Measurements from ENCODE around the gene MAG. TPM values are rescaled to one million over a fixed set of nuclear protein-coding genes. Genes with fewer than 3 reads are reported as not detected.

MAG gene
- total RNA-seq, 1 donor from 2014 or later = not detected

DNA sequence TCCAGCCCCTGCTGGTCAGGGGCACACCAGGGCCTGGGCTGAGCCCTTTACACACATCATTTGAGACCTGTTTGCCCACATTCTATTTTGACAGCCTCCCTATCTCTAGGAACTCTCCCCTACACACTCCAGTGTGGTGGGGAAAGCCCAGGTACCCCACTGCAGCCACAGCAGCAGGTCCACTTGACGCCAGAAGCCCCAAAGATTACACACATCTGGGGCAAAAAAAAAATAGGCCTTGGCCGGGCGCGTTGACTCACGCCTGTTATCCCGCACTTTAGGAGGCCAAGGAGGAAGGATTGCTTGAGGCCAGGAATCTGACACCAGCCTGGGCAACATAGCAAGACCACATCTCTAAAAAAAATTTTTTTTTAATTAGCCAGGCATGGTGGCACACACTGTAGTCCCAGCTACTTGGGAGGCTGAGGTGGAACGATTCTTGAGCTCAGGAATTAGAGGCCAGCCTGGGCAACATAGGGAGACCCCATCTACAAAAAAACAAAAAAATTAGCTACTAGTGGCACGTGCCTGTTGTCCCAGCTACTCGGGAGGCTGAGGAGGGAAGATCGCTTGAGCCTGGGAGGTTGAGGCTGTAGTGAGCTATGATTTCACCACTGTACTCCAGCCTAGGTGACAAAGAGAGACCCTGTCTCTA is 19.0 kb downstream of the MAG start:
- Histone ChIP-seq H3K4me1 (no peaks in the 10 kb centered on the region), H3K27me3 (no peaks in the 10 kb centered on the region), H3K27ac (no peak overlapping the region), H3K4me3 (no peak overlapping the region), H3K9me3 (no peaks in the 10 kb centered on the region), H3K36me3 (no peaks in the 10 kb centered on the region)
- intact Hi-C loops (cut with DNase I) = no loop called here
- DNase-seq (ENCODE audit: low spot score in 2 of 2) = no peak
- TF ChIP-seq, protein P1, sequence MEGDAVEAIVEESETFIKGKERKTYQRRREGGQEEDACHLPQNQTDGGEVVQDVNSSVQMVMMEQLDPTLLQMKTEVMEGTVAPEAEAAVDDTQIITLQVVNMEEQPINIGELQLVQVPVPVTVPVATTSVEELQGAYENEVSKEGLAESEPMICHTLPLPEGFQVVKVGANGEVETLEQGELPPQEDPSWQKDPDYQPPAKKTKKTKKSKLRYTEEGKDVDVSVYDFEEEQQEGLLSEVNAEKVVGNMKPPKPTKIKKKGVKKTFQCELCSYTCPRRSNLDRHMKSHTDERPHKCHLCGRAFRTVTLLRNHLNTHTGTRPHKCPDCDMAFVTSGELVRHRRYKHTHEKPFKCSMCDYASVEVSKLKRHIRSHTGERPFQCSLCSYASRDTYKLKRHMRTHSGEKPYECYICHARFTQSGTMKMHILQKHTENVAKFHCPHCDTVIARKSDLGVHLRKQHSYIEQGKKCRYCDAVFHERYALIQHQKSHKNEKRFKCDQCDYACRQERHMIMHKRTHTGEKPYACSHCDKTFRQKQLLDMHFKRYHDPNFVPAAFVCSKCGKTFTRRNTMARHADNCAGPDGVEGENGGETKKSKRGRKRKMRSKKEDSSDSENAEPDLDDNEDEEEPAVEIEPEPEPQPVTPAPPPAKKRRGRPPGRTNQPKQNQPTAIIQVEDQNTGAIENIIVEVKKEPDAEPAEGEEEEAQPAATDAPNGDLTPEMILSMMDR (IDR thresholded peaks at IDR 0.05) = no peak

DNA sequence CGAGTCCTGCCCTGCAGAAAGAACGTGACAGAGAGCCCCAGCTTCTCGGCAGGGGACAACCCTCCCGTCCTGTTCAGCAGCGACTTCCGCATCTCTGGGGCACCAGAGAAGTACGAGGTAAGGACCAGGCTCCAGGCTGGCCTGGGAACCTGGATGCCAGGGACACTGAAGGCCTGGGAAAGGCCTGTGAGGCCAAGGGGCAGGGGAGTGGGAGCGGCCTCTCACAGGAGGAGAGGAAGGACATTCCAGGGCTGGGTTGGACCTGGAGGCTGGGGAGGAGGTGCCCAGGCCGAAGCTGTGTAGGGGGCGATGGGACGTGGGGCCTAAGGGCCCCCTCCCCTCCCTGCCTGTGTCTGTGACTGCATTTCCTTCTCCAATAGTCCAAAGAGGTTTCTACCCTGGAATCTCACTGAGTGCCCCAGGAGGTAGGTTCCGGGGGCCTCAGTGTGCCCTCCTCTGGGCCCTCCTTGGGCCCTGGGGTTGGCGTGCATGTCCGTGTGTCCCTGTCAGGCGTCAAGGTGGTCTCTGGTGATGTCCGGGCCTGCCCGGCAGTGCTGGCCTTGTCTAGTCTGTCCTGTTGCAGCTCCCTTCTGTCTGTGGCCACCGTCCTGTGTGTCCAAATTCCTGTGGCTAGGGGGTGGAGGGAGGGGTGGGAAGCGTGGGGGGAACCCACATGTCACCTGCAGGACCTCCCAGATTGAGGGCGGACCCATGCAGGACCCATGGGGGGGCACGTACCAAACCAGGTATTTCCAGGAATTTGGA is 20.1 kb downstream of the MAG start:
- Histone ChIP-seq H3K4me3 (no peak overlapping the region), H3K36me3 (no peaks in the 10 kb centered on the region), H3K27ac (no peak overlapping the region), H3K4me1 (no peaks in the 10 kb centered on the region), H3K9me3 (no peaks in the 10 kb centered on the region), H3K27me3 (no peaks in the 10 kb centered on the region)
- DNase-seq (ENCODE audit: low spot score in 2 of 2) = no peak
- intact Hi-C loops (cut with DNase I) = no loop called here
- TF ChIP-seq, protein P1 (IDR thresholded peaks at IDR 0.05) = no peak

DNA sequence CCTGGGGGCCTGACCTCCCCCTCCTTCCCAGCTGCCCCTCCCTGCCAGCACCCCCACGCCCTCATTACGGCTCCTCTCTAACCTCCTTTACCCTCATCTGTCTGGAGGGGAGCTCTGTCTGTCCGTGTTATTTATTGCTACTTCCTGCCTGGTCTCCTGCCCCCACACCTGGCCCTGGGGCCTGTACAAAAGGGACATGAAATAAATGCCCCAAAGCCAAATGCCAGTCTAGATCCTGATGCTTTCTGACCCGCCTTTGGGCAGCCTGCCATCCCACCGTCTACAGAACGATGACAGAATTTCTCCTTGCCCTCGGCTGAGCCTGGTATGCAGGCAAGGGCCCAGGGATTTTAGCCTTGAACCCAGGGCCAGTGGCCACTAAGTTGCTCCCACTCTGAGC is 21.6 kb downstream of the MAG start:
- intact Hi-C loops (cut with DNase I) = no loop called here
- no peaks in the 10 kb centered on the region for H3K4me1 ChIP-seq
- no peaks in the 10 kb centered on the region for H3K36me3 ChIP-seq
- no peak for DNase-seq (ENCODE audit: low spot score in 2 of 2)
- no peaks in the 10 kb centered on the region for H3K9me3 ChIP-seq
- H3K27ac ChIP-seq = no peak overlapping the region
- H3K4me3 ChIP-seq = no peak overlapping the region
- no peaks in the 10 kb centered on the region for H3K27me3 ChIP-seq
- TF ChIP-seq, protein P1 (IDR thresholded peaks at IDR 0.05) = no peak

DNA sequence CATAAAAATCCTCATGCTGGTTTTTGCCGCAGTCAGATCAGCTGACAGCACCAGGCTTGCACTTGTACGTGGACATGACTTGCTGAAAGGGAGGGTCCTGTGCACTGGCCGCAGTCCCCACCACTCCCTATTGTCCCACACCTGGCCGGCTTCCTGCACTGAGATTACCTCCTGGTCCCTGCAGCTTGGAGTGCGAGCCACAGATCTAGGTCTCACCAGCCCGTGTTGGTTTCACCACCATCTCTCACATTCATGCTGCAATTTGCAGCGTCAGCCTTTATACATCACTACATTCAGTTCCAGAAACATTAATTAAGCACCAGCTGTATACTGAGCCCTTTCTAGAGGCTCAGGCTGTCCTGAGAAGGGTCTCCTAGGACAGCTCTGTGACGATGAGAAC is 22.1 kb downstream of the MAG start:
- intact Hi-C loops (cut with DNase I) = no loop called here
- H3K27ac ChIP-seq = no peak overlapping the region

DNA sequence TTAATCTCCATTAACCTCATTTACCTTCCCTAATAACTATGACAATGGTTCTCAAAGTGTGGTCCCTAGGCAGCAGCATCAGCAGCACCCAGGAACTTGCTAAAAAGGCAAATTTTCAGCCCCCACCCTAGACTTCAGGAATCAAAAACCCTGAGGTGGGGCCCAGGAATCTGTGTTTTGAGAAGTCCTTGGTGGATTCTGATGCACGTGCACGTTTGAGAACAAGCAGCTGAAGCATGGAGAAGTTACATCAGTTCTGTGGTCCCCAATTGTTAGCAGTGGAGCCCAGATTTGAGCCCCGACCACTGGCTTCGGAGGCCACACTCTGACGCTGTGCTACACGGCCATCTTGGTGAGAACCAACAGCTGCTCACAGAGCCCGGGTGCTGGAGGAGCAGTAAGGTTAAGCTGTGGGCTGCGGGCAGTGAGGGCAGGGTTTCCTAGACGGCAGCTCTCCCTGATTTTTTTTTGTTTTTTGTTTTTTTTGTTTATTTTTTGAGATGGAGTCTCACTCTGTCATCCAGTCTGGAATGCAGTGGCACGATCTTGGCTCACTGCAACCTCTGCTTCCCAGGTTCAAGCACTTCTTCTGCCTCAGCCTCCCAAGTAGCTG is 23.0 kb downstream of the MAG start:
- Histone ChIP-seq H3K27ac (no peak overlapping the region), H3K27me3 (no peaks in the 10 kb centered on the region), H3K36me3 (no peaks in the 10 kb centered on the region), H3K4me3 (no peak overlapping the region), H3K9me3 (no peaks in the 10 kb centered on the region), H3K4me1 (no peaks in the 10 kb centered on the region)
- TF ChIP-seq, protein P1 (IDR thresholded peaks at IDR 0.05) = no peak
- DNase-seq (ENCODE audit: low spot score in 2 of 2) = no peak
- intact Hi-C loops (cut with DNase I) = no loop called here

More for the DNA sequence above, 22.1 kb downstream of the MAG start:
- H3K4me3 ChIP-seq = no peak overlapping the region
- H3K9me3 ChIP-seq = no peaks in the 10 kb centered on the region
- H3K36me3 ChIP-seq = no peaks in the 10 kb centered on the region
- no peaks in the 10 kb centered on the region for H3K4me1 ChIP-seq
- no peak for DNase-seq (ENCODE audit: low spot score in 2 of 2)
- no peaks in the 10 kb centered on the region for H3K27me3 ChIP-seq
- TF ChIP-seq, protein P1 (IDR thresholded peaks at IDR 0.05) = no peak

Data from ascending aorta (tissue), 2 donors.